HepG2 (cell line): ENCODE results near the gene RASAL3. TPM values are rescaled to one million over a fixed set of nuclear protein-coding genes. Genes with fewer than 3 reads are reported as not detected.

Experiments
- GZF1 ChIP-seq: sonication (generic); formaldehyde crosslinking; IDR thresholded peaks from 2 replicates; pipeline ENCODE4 v1.5.1; 2020; ENCODE audit warnings: mild to moderate bottlenecking, missing genetic modification reagents
- MEIS2 ChIP-seq: sonication (generic); formaldehyde crosslinking; IDR thresholded peaks from 2 replicates; pipeline ENCODE4 v1.9.0; 2021; ENCODE audit warnings: mild to moderate bottlenecking, missing genetic modification reagents
- PAX8 ChIP-seq: sonication (generic); formaldehyde crosslinking; IDR thresholded peaks from 2 replicates; pipeline ENCODE4 v1.8.0; 2022; ENCODE audit warnings: mild to moderate bottlenecking, missing genetic modification reagents, borderline replicate concordance
- PHB2 ChIP-seq: fragments of 450-650 bp; IDR thresholded peaks from 2 replicates; pipeline ENCODE4 v1.6.1; 2018; ENCODE audit not compliant: partially characterized antibody
- SETDB1 ChIP-seq: sonication (generic); formaldehyde crosslinking; IDR thresholded peaks from 2 replicates; pipeline ENCODE4 v1.5.1; 2020; ENCODE audit warnings: missing genetic modification reagents, mild to moderate bottlenecking, borderline replicate concordance
- SOX5 ChIP-seq: IDR thresholded peaks from 2 replicates; pipeline ENCODE4 v1.6.1; 2016; ENCODE audit warnings: borderline replicate concordance
- ZBTB42 ChIP-seq: sonication (generic); formaldehyde crosslinking; IDR thresholded peaks from 2 replicates; pipeline ENCODE4 v1.5.0; 2020; ENCODE audit warnings: mild to moderate bottlenecking, missing genetic modification reagents
- ZIK1 ChIP-seq: sonication (generic); formaldehyde crosslinking; IDR thresholded peaks from 2 replicates; pipeline ENCODE4 v1.5.0; 2020; ENCODE audit warnings: mild to moderate bottlenecking, low read depth, missing genetic modification reagents, borderline replicate concordance
- ZNF12 ChIP-seq: sonication (generic); formaldehyde crosslinking; IDR thresholded peaks from 2 replicates; pipeline ENCODE4 v1.5.0; 2020; ENCODE audit warnings: missing genetic modification reagents
- ZNF275 ChIP-seq: sonication (generic); formaldehyde crosslinking; IDR thresholded peaks from 2 replicates; pipeline ENCODE4 v1.8.0; 2022; ENCODE audit warnings: missing genetic modification reagents, mild to moderate bottlenecking, inconsistent platforms, borderline replicate concordance
- ZNF430 ChIP-seq: sonication (generic); formaldehyde crosslinking; IDR thresholded peaks from 2 replicates; pipeline ENCODE4 v1.9.0; 2021; ENCODE audit warnings: mild to moderate bottlenecking, missing genetic modification reagents
- polyA plus RNA-seq, 8 experiments: library from polyadenylated mRNA; depleted of rRNA in 3 of 8; stranded (reverse) in 7 of 8; unstranded in 1 of 8; fragments of >200 nt; fragmentation: Illumina TruSeq in 4 of 8; extraction: Trizol in 4 of 8; gene quantifications; 2 replicates each; pipeline versions ENCODE4 v1.2.1 to v1.2.3, GENCODE V29; 2011 to 2016; ENCODE audit warnings: low read depth in 4 of 8, missing spikeins in 1 of 8, mixed read lengths in 1 of 8; ENCODE audit not compliant: insufficient read depth in 1 of 8
- total RNA-seq, 5 experiments: library from RNA; depleted of rRNA; stranded (reverse); fragments of >200 nt; fragmentation: Illumina TruSeq; extraction: Trizol; gene quantifications; 2 replicates each; pipeline ENCODE4 v1.2.3, GENCODE V29; 2016; ENCODE audit warnings: low read depth in 1 of 5
- TF ChIP-seq, protein P1 (sequence below): IDR thresholded peaks from 2 replicates; pipeline ENCODE4 v1.6.1; 2012; ENCODE audit warnings: low read depth, low read length, improper control_type of control experiment
- TF ChIP-seq, protein P2 (sequence below): IDR thresholded peaks from 2 replicates; pipeline ENCODE4 v1.6.1; 2016; ENCODE audit warnings: missing compliant biosample characterization, missing genetic modification reagents, borderline replicate concordance
- TF ChIP-seq, protein P3 (sequence below): sonication (generic); formaldehyde crosslinking; IDR thresholded peaks from 2 replicates; pipeline ENCODE4; 2020; ENCODE audit warnings: missing genetic modification reagents, mild to moderate bottlenecking, borderline replicate concordance
- TF ChIP-seq, protein P4 (sequence below): sonication (generic); formaldehyde crosslinking; IDR thresholded peaks from 2 replicates; pipeline ENCODE4 v1.8.1; 2022; ENCODE audit warnings: mild to moderate bottlenecking, missing genetic modification reagents
- TF ChIP-seq, protein P5 (sequence below): sonication (generic); formaldehyde crosslinking; IDR thresholded peaks from 2 replicates; pipeline ENCODE4 v1.4.0; 2020; ENCODE audit warnings: mild to moderate bottlenecking, low read depth, missing genetic modification reagents
- TF ChIP-seq, protein P6 (sequence below): fragments of 450-650 bp; IDR thresholded peaks from 2 replicates; pipeline ENCODE4 v1.6.1; 2016

RASAL3 gene
- total and polyA plus RNA-seq, 2 of the 13 experiments (the other 11 are each of a cell fraction or from before 2014, with no cell fraction given) = not detected

DNA sequence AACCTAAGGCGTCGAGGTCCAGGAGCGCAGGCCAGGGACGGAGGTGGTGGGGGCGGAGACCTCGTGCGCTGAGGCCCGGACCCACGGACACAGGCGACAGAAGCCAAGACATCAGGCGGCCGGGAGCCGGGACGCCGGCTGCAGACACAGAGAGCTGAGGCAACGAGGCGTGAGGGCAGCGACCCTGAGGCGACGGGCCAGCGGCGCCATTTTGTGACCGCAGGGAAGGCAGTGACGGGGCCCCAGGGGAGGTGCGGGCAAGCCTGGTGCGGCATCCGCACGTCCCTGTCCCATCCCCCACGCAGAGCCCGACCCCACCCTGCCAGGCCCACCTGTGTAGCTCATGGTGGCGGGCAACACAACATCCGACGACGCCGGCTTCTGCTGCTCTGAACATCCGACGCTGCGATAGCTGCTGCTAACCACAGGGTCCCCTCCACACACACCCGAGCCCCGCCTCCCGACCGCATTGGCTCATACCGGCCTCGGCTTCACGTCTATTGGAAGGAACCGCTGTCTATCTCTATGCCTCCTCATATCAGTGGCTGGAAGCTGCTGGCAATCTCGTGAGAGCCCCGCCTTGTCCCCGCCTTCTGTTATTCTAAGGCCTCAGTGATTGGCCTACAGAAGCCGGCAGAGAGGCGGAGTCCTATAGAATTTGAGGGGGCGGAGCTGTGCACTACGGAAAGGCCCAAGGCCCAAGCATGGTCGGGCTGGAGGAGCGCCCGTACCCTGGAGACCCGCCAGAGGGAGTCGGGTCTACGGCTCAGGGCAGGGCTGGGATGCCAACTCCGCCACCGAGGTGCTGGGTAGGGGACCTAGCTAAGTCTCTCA, 45.5 kb downstream of the RASAL3 start, which contains the start of gene AKAP8L (continued):
- no peak for TF ChIP-seq ZIK1 (CRISPR knock-in tag)
- TF ChIP-seq, protein P1, sequence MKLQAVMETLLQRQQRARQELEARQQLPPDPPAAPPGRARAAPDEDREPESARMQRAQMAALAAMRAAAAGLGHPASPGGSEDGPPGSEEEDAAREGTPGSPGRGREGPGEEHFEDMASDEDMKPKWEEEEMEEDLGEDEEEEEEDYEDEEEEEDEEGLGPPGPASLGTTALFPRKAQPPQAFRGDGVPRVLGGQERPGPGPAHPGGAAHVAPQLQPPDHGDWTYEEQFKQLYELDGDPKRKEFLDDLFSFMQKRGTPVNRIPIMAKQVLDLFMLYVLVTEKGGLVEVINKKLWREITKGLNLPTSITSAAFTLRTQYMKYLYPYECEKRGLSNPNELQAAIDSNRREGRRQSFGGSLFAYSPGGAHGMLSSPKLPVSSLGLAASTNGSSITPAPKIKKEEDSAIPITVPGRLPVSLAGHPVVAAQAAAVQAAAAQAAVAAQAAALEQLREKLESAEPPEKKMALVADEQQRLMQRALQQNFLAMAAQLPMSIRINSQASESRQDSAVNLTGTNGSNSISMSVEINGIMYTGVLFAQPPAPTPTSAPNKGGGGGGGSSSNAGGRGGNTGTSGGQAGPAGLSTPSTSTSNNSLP = no peak
- TF ChIP-seq MEIS2 (CRISPR knock-in tag) = peak; percentile 66
- no peak for TF ChIP-seq ZNF12 (CRISPR knock-in tag)
- TF ChIP-seq, protein P2, sequence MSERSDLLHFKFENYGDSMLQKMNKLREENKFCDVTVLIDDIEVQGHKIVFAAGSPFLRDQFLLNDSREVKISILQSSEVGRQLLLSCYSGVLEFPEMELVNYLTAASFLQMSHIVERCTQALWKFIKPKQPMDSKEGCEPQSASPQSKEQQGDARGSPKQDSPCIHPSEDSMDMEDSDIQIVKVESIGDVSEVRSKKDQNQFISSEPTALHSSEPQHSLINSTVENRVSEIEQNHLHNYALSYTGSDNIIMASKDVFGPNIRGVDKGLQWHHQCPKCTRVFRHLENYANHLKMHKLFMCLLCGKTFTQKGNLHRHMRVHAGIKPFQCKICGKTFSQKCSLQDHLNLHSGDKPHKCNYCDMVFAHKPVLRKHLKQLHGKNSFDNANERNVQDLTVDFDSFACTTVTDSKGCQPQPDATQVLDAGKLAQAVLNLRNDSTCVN (CRISPR knock-in tag) = 0 out of 2 replicates have a peak, but pooled peaks have one; percentile 23
- TF ChIP-seq PHB2 = no peak
- TF ChIP-seq, protein P3, sequence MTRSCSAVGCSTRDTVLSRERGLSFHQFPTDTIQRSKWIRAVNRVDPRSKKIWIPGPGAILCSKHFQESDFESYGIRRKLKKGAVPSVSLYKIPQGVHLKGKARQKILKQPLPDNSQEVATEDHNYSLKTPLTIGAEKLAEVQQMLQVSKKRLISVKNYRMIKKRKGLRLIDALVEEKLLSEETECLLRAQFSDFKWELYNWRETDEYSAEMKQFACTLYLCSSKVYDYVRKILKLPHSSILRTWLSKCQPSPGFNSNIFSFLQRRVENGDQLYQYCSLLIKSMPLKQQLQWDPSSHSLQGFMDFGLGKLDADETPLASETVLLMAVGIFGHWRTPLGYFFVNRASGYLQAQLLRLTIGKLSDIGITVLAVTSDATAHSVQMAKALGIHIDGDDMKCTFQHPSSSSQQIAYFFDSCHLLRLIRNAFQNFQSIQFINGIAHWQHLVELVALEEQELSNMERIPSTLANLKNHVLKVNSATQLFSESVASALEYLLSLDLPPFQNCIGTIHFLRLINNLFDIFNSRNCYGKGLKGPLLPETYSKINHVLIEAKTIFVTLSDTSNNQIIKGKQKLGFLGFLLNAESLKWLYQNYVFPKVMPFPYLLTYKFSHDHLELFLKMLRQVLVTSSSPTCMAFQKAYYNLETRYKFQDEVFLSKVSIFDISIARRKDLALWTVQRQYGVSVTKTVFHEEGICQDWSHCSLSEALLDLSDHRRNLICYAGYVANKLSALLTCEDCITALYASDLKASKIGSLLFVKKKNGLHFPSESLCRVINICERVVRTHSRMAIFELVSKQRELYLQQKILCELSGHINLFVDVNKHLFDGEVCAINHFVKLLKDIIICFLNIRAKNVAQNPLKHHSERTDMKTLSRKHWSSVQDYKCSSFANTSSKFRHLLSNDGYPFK (CRISPR knock-in tag) = peak; percentile 95
- peak; percentile 54; the same call in 1 of the 2 replicates for TF ChIP-seq ZBTB42 (CRISPR knock-in tag)
- TF ChIP-seq, protein P4, sequence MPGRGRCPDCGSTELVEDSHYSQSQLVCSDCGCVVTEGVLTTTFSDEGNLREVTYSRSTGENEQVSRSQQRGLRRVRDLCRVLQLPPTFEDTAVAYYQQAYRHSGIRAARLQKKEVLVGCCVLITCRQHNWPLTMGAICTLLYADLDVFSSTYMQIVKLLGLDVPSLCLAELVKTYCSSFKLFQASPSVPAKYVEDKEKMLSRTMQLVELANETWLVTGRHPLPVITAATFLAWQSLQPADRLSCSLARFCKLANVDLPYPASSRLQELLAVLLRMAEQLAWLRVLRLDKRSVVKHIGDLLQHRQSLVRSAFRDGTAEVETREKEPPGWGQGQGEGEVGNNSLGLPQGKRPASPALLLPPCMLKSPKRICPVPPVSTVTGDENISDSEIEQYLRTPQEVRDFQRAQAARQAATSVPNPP (CRISPR knock-in tag) = no peak
- TF ChIP-seq SETDB1 (CRISPR knock-in tag) = no peak
- TF ChIP-seq PAX8 = peak; percentile 64; the same call in 1 of the 2 replicates
- TF ChIP-seq, protein P5, sequence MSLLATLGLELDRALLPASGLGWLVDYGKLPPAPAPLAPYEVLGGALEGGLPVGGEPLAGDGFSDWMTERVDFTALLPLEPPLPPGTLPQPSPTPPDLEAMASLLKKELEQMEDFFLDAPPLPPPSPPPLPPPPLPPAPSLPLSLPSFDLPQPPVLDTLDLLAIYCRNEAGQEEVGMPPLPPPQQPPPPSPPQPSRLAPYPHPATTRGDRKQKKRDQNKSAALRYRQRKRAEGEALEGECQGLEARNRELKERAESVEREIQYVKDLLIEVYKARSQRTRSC (CRISPR knock-in tag) = no peak
- TF ChIP-seq, protein P6, sequence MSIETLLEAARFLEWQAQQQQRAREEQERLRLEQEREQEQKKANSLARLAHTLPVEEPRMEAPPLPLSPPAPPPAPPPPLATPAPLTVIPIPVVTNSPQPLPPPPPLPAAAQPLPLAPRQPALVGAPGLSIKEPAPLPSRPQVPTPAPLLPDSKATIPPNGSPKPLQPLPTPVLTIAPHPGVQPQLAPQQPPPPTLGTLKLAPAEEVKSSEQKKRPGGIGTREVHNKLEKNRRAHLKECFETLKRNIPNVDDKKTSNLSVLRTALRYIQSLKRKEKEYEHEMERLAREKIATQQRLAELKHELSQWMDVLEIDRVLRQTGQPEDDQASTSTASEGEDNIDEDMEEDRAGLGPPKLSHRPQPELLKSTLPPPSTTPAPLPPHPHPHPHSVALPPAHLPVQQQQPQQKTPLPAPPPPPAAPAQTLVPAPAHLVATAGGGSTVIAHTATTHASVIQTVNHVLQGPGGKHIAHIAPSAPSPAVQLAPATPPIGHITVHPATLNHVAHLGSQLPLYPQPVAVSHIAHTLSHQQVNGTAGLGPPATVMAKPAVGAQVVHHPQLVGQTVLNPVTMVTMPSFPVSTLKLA = no peak
- TF ChIP-seq GZF1 (CRISPR knock-in tag) = no peak
- peak; percentile 91 for TF ChIP-seq ZNF275 (CRISPR knock-in tag)
- no peak for TF ChIP-seq SOX5 (CRISPR knock-in tag)
- TF ChIP-seq ZNF430 = peak; percentile 70; the same call in 1 of the 2 replicates
